Activated CD8-positive, alpha-beta memory T cell treated with anti-CD3 and anti-CD28 coated beads, Interleukin-2, amount 50 U/mL, for 1 hour (primary cell): ENCODE results near the gene SNAP23.

Source experiments
- DNase-seq: peaks from one replicate; pipeline ENCODE4 v3.0.0-alpha.2; 2020; ENCODE audit errors: extremely low read depth

SNAP23 gene

GRCh38 chr15:42558739-42559138 is 63.3 kb downstream of the SNAP23 start:
- DNase-seq: no peak

GRCh38 chr15:42575188-42576039 is 80.0 kb downstream of the SNAP23 start, which contains the start of gene STARD9:
STARD9 (plus strand) TSS chr15:42575606; CDS start chr15:42575716, 110 bp downstream.
- DNase-seq: peak; percentile 75

GRCh38 chr15:42576040-42576594 is 80.7 kb downstream of the SNAP23 start:
- no peak for DNase-seq

GRCh38 chr15:42576776-42577175 is 81.3 kb downstream of the SNAP23 start:
- no peak for DNase-seq

GRCh38 chr15:42577514-42578031 is 82.1 kb downstream of the SNAP23 start:
- no peak for DNase-seq

GRCh38 chr15:42578984-42579537 is 83.6 kb downstream of the SNAP23 start:
- DNase-seq: no peak

GRCh38 chr15:42581272-42581730 is 85.9 kb downstream of the SNAP23 start:
- DNase-seq: peak; percentile 39
